ENCODE results near the gene BLOC1S6. TPM values are rescaled to one million over a fixed set of nuclear protein-coding genes. Genes with fewer than 3 reads are reported as not detected.

BLOC1S6 gene
- total RNA-seq, 3 donors from 2014 or later = 49.6 to 58.2 (median 49.9) TPM

DNA sequence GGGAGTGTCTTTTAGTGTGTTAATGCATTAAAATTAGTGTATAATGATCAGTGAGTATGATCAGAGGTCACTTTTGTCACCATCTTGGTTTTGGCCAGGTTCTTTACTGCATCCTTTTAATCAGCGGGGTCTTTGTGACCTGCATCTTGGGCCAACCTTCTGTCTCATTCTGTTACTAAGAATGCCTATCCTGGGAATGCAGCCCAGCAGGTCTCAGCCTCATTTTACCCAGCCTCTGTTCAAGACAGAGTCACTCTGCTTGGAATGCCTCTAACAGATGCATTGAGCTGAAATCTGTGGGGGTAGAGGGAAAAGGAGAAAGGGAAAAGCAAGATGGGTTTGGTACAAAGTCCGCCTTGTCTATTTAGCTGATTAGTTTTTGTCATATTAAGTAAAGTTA lies 5.3 kb upstream of the BLOC1S6 start:
- ATAC-seq = no peak
- DNase-seq = no peak
- no peak overlapping the region for H3K4me3 Mint-ChIP-seq
- H3K27me3 Mint-ChIP-seq (ENCODE audit: low read depth) = peaks cover 2% of the 10 kb centered on the region
- peaks cover 11% of the 10 kb centered on the region for H3K4me1 Mint-ChIP-seq (ENCODE audit: low read depth)
- no peaks in the 10 kb centered on the region for H3K36me3 Mint-ChIP-seq (ENCODE audit: insufficient read depth)
- no peaks in the 10 kb centered on the region for H3K9me3 Mint-ChIP-seq

DNA sequence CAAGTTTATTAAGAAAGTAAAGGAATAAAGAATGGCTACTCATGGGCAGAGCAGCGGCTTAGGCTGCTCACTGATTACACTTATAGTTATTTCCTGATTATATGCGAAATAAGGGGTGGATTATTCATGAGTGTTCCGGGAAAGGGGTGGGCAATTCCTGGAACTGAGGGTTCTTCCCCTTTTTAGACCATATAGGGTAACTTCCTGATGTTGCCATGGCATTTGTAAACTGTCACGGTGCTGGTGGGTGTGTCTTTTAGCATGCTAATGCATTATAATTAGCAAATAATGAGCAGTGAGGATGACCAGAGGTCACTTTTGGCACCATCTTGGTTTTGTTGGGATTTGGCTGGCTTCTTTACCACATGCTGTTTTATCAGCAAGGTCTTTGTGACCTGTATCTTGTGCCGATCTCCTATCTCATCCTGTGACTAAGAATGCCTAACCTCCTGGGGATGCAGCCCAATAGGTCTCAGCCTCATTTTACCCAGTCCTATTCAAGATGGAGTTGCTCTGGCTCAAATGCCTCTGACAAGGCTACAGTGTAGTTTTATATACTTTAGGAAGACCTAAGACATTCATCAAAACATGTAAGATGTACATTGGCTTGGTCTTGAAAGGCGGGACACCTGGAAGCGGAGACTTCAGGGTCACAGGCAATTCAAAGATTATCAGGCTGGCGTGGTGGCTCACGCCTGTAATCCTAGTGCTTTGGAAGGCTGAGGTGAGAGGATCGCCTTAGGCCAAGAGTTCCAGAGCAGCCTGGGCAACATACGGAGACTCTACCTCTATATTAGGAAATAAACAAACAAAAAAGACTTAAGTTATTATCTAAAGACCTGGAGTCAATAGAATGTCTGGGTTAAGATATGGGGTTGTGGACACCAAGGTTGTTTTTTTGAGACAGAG lies 3.2 kb upstream of the BLOC1S6 start:
- H3K9me3 Mint-ChIP-seq = no peaks in the 10 kb centered on the region
- no peak overlapping the region for H3K4me3 Mint-ChIP-seq
- no peaks in the 10 kb centered on the region for H3K36me3 Mint-ChIP-seq (ENCODE audit: insufficient read depth)
- peaks cover 2% of the 10 kb centered on the region for H3K27me3 Mint-ChIP-seq (ENCODE audit: low read depth)
- DNase-seq (no peak), ATAC-seq (no peak)
- H3K4me1 Mint-ChIP-seq (ENCODE audit: low read depth) = peaks cover 20% of the 10 kb centered on the region

DNA sequence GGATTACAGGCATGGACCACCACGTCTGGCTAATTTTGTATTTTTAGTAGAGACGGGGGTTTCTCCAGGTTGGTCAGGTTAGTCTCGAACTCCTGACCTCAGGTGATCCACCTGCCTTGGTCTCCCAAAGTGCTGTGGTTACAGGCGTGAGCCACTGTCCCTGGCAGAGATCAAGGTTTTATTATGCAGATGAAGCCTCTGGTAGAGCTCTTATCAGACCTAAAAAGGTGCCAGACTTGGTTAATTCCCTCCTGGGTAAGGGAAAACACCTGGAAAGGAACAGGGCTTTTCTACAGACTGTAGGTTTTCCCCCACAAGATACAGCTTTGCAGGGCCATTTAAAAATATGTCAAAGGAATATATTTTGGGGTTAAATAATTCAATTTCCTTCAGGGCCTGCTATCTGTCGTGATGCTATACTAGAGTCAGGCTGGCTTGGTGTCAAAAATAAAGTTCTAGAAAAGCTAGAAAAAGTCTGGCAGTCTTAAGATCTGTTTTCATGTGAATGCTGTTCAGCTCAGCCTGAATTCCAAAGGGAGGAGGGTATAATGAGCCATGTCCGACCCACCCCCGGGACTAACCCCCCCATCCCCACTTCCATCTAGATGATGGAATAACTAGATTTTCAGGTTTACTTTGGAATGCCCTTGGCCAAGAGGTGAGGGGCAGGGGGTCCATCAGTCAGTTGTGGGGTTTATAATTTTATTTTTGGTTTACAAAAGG lies 1.9 kb upstream of the BLOC1S6 start:
- no peak for ATAC-seq
- Mint-ChIP-seq H3K4me1 (ENCODE audit: low read depth) (peaks cover 28% of the 10 kb centered on the region), H3K36me3 (ENCODE audit: insufficient read depth) (no peaks in the 10 kb centered on the region), H3K27me3 (ENCODE audit: low read depth) (no peaks in the 10 kb centered on the region), H3K4me3 (peak overlapping the region; percentile 97), H3K9me3 (no peaks in the 10 kb centered on the region)
- no peak for DNase-seq

DNA sequence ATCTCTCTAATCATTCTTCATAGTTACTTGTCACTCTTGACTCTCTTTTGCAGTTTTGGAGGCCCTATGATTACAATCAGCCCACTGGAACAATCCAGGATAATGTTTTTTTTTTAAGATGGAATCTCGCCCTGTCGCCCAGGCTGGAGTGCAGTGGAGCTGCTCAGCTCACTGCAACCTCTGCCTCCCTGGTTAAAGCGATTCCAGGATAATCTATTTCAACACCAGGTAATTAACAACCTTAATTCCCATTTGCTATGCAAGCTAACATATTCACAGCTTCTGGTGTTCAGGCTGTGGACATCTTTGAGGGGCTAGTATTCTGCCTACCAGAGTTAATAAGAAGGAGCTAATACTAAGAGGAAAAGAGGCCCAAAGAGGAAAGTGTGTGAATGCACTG lies 1.1 kb upstream of the BLOC1S6 start:
- Mint-ChIP-seq H3K4me3 (peak overlapping the region; percentile 97), H3K9me3 (no peaks in the 10 kb centered on the region), H3K36me3 (ENCODE audit: insufficient read depth) (no peaks in the 10 kb centered on the region), H3K27me3 (ENCODE audit: low read depth) (no peaks in the 10 kb centered on the region), H3K4me1 (ENCODE audit: low read depth) (peaks cover 30% of the 10 kb centered on the region)
- ATAC-seq (no peak), DNase-seq (no peak)

DNA sequence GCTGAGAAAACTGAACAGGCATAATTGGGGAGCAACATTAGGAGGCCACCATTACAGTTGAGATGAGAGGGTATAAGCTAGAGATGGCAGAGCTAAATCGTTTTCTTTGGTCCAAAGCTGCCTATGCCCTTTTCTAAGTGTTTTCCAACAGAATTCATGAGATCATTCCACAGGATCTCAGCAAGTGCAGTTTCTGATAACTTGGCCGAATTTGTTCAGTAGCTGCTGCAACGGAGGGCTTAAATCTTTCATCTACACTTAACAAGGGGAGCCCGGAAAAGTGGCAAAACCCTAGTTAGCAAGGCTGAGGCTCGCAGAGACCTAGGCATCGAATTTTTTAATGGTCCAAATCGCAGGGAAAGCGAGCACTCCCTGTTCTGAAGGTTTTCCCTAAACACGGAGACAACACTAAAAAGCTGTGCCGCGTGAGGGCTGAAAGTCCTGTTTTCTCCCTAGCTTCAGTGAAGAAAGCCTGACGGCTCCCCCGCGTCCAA lies 531 bp upstream of the BLOC1S6 start:
- H3K4me1 Mint-ChIP-seq (ENCODE audit: low read depth) = peaks cover 32% of the 10 kb centered on the region

DNA sequence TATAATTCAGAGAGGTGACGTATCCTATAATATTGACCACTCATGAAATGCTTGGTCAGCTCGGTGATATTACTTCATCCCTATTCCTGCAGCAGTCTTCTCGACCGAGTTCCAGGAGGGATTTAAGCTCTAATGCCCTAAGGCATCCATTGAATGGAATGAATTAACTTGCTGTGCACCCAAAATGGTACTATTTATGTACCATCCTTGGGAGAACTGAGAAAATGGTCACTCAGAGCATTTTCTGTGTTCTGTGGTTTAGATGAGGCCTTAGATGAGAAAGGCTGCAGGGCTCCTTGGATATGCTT lies 638 bp downstream of the BLOC1S6 start:
- no peak for DNase-seq
- Mint-ChIP-seq H3K9me3 (no peaks in the 10 kb centered on the region), H3K36me3 (ENCODE audit: insufficient read depth) (peaks cover 3% of the 10 kb centered on the region), H3K4me3 (peak overlapping the region; percentile 97), H3K4me1 (ENCODE audit: low read depth) (peaks cover 38% of the 10 kb centered on the region), H3K27me3 (ENCODE audit: low read depth) (no peaks in the 10 kb centered on the region)
- ATAC-seq = no peak

More for the DNA sequence above, 531 bp upstream of the BLOC1S6 start:
- Mint-ChIP-seq H3K36me3 (ENCODE audit: insufficient read depth) (no peaks in the 10 kb centered on the region), H3K9me3 (no peaks in the 10 kb centered on the region), H3K27me3 (ENCODE audit: low read depth) (no peaks in the 10 kb centered on the region), H3K4me3 (peak overlapping the region; percentile 97)
- ATAC-seq = peak; percentile 3
- DNase-seq = no peak

DNA sequence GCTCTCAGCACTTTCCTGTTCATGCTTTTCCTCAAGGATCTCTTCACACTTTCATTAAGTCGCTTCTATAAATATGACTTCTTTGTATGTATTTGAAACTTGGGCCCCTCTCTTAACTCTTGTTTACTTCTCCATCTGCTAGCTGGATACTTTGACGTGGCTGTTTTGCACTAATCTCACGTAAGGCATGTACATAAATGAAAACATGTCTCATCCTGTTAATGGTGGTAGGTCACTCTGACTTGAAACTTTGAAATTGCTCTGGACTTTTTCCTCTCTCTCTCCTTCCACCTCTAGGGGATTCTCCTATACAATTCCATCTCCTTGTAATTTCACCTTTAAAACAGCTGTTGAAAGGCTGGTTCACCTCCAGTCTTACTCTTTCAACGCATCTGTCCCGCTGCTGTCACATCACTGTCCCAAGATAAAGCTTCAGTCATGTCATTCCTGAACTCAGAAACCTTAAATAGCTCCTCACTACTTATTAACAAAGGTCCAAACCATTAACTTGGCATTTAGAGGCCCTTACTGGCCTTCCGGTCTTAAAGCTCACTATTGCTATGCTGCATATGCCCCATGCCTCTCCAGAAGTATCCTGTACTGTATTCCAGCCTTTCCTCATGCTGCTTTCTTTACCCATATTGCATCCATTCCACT lies 1.2 kb downstream of the BLOC1S6 start:
- no peak for DNase-seq

DNA sequence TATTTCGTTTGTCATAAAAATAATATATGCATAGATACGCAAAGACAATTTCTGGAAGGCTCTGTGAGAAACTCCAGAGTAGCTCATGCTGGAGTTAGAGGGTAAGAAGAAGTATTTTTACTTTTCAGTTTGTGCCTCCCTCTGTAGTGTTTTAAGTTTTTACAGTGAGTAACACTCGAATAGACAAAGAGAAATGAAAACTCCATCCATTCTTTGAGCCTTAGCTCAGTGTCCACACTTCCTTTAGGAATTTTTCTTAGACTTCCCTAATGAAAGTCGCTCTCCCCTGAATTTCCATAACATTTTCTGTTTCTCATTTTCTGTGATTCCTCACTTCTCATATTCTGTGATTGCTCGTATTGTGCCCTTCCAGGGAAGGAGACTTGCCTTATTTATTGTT lies 2.1 kb downstream of the BLOC1S6 start:
- peaks cover 11% of the 10 kb centered on the region for H3K36me3 Mint-ChIP-seq (ENCODE audit: insufficient read depth)
- peak overlapping the region; percentile 97 for H3K4me3 Mint-ChIP-seq
- DNase-seq (no peak), ATAC-seq (no peak)
- H3K4me1 Mint-ChIP-seq (ENCODE audit: low read depth) = peaks cover 38% of the 10 kb centered on the region
- H3K9me3 Mint-ChIP-seq = no peaks in the 10 kb centered on the region
- no peaks in the 10 kb centered on the region for H3K27me3 Mint-ChIP-seq (ENCODE audit: low read depth)

More for the DNA sequence above, 1.2 kb downstream of the BLOC1S6 start:
- peak overlapping the region; percentile 97 for H3K4me3 Mint-ChIP-seq
- no peaks in the 10 kb centered on the region for H3K9me3 Mint-ChIP-seq
- H3K27me3 Mint-ChIP-seq (ENCODE audit: low read depth) = no peaks in the 10 kb centered on the region
- H3K36me3 Mint-ChIP-seq (ENCODE audit: insufficient read depth) = peaks cover 4% of the 10 kb centered on the region
- H3K4me1 Mint-ChIP-seq (ENCODE audit: low read depth) = peaks cover 37% of the 10 kb centered on the region
- ATAC-seq = no peak

DNA sequence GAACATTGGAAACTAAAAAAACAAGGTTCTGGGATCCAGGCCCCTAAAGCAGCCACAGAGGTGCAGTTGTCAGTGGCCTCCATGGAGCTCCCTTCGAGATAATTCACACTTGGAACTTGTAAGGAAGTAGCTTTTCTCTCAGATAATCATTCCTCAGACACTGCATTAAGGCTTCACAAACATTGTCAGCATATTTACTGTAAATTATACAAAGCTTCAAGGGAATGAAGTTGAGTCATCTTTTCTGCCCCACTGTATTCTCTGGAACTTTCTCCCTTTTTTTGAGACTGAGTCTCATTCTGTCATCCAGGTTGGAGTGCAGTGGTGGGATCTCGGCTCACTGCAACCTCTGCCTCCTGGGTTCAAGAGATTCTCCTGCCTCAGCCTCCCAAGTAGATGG lies 7.1 kb downstream of the BLOC1S6 start:
- no peaks in the 10 kb centered on the region for H3K27me3 Mint-ChIP-seq (ENCODE audit: low read depth)
- no peaks in the 10 kb centered on the region for H3K9me3 Mint-ChIP-seq
- ATAC-seq (no peak), DNase-seq (no peak)
- peaks cover 19% of the 10 kb centered on the region for H3K36me3 Mint-ChIP-seq (ENCODE audit: insufficient read depth)
- H3K4me1 Mint-ChIP-seq (ENCODE audit: low read depth) = peaks cover 20% of the 10 kb centered on the region
- H3K4me3 Mint-ChIP-seq = no peak overlapping the region

DNA sequence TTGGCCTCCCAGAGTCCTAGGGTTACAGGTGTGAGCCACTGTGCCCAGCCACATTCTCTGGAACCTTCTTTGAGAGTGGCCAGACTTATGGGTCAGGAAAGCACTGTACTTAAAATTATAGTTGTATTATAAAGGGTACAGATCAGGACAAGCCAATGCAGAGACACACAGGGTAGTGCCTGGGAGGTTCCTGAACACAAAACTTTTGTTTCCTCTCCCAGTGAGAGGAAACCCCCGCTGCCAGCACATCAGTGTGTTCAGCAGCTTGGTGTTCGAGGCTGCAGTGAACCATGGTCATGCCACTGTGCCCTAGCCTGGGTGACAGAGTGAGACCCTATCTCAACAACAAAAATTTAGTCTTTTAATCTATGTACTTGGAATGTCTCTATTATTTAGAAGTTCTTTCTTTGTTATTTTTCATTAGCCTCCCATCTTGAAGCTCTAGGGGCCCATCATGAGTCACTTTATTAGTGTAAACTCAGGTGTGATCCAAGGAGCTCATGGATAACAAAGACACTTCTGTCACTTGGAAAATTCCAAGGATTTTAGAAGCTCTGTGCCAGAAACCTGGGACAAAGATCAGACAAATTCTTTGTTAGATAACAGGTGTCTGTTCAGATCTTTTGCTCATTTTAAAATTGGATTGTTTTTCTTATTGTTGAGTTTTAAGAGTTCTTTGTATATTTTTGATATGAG lies 7.8 kb downstream of the BLOC1S6 start:
- peaks cover 16% of the 10 kb centered on the region for H3K4me1 Mint-ChIP-seq (ENCODE audit: low read depth)
- no peaks in the 10 kb centered on the region for H3K27me3 Mint-ChIP-seq (ENCODE audit: low read depth)
- H3K36me3 Mint-ChIP-seq (ENCODE audit: insufficient read depth) = peaks cover 19% of the 10 kb centered on the region
- H3K9me3 Mint-ChIP-seq = no peaks in the 10 kb centered on the region
- ATAC-seq (no peak), DNase-seq (no peak)
- H3K4me3 Mint-ChIP-seq = no peak overlapping the region

DNA sequence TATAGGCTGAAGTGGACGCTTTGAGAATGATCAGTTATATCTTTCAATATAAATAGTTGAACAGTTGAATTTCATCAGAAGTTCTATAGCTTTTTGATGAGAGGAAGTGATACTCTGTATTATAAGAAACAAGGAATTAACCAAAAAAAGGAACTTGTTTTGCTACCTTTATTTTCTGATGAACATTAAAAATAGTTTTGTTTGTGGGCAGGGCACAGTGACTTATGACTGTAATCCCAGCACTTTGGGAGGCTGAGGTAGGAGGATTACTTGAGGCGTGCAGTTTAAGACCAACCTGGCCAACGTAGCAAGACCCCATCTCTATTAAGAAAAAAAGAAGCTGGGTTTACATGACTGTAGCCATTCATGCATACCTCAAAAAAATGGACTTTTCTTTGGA lies 16.7 kb downstream of the BLOC1S6 start:
- Mint-ChIP-seq H3K36me3 (ENCODE audit: insufficient read depth) (peaks cover 1% of the 10 kb centered on the region), H3K4me3 (no peak overlapping the region), H3K4me1 (ENCODE audit: low read depth) (peaks cover 4% of the 10 kb centered on the region), H3K27me3 (ENCODE audit: low read depth) (no peaks in the 10 kb centered on the region), H3K9me3 (no peaks in the 10 kb centered on the region)
- DNase-seq (no peak), ATAC-seq (no peak)

DNA sequence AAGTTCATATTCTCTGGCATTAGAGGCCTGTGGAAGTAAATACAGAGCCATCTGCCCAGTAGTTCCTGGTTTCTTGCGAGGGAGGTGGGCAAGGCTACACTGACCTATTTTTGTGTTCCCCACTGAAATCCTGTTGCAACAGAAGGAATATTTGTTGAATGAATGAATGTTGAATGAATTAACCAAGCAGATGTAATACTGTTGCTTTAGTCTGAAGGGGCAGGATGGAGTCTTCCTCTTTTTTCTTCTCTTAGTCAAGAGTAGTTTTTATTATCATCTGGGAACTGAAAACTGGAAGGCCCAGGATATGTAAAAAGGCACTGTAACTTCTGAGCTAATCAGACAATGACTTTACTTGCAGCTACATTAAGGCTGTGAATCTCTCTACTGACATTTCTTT lies 17.1 kb downstream of the BLOC1S6 start:
- Mint-ChIP-seq H3K9me3 (no peaks in the 10 kb centered on the region), H3K36me3 (ENCODE audit: insufficient read depth) (peaks cover 1% of the 10 kb centered on the region), H3K4me3 (no peak overlapping the region), H3K27me3 (ENCODE audit: low read depth) (no peaks in the 10 kb centered on the region), H3K4me1 (ENCODE audit: low read depth) (peaks cover 4% of the 10 kb centered on the region)
- ATAC-seq = no peak
- DNase-seq = no peak

DNA sequence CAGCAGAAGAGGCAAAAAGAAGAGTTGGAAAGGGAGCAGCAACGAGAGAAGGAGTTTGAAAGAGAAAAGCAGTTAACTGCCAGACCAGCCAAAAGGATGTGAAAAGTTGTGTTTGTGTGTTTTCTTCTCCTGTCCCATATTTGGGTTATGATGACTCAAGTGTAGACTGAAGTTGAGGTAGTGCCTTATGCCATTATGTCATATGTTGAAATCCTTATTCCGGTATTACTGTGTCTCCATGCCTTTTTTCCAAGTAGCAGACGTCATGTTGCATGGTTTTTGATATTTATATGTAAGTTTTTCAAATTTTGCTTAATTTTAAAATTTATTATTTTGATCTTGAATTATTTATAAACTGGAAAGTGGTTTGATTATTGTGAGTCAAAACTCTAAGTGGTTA lies 19.2 kb downstream of the BLOC1S6 start:
- Mint-ChIP-seq H3K27me3 (ENCODE audit: low read depth) (no peaks in the 10 kb centered on the region), H3K4me3 (no peak overlapping the region), H3K9me3 (no peaks in the 10 kb centered on the region), H3K4me1 (ENCODE audit: low read depth) (no peaks in the 10 kb centered on the region), H3K36me3 (ENCODE audit: insufficient read depth) (peaks cover 4% of the 10 kb centered on the region)
- ATAC-seq (no peak), DNase-seq (no peak)

DNA sequence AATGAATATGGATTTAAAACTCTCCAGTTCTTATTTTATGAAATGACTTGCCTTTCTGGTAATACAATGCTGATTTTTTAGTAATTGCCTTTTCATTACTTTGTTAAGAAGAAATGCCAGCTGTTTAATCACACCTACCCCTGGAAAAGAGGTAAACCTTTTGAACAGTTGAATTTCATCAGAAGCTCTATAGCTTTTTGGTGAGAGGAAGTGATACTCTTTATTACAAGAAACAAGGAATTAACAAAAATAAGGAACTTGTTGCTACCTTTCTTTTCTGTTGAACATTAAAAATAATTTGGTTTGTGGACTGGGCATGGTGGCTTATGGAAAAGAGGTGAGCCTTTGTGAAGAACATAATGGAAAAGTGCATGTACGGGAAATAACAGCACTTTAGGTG lies 19.7 kb downstream of the BLOC1S6 start:
- Mint-ChIP-seq H3K9me3 (no peaks in the 10 kb centered on the region), H3K4me3 (no peak overlapping the region)
- no peak for DNase-seq

More for the DNA sequence above, 19.7 kb downstream of the BLOC1S6 start:
- Mint-ChIP-seq H3K27me3 (ENCODE audit: low read depth) (no peaks in the 10 kb centered on the region), H3K4me1 (ENCODE audit: low read depth) (no peaks in the 10 kb centered on the region), H3K36me3 (ENCODE audit: insufficient read depth) (peaks cover 4% of the 10 kb centered on the region)
- no peak for ATAC-seq
